HG03558 (cell line): ENCODE results near the gene CPB2.
A peak's percentile ranks its signal among the peaks of the same experiment; 100 is the strongest.

Source experiments
- ATAC-seq: cut with Tn5 transposase; IDR thresholded peaks from one replicate; pipeline ENCODE4 v1.9.1; 2021; ENCODE audit warnings: moderate number of reproducible peaks; ENCODE audit not compliant: unreplicated experiment; ENCODE audit errors: extremely low read depth

The CPB2 gene

DNA sequence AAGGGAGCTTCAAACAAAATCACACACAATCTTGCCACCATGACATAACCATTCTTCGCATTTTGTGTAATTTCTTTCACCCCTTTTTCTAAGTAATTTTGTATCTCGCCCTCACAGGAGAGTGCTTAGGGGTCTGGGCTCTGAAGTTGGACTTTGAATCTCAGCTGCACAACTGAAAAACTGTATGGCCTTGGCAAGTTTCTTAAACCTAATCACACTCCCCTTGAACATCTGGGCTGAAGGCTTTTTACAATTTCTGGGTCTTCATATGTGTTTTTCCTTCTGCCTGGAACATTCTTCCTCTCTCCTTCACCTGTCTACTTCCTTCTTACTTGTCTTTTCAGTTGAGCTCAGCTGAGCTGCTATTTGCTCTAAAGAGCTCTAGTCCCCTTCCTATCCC, 24.3 kb upstream of the CPB2 start:
- ATAC-seq, result no peak

DNA sequence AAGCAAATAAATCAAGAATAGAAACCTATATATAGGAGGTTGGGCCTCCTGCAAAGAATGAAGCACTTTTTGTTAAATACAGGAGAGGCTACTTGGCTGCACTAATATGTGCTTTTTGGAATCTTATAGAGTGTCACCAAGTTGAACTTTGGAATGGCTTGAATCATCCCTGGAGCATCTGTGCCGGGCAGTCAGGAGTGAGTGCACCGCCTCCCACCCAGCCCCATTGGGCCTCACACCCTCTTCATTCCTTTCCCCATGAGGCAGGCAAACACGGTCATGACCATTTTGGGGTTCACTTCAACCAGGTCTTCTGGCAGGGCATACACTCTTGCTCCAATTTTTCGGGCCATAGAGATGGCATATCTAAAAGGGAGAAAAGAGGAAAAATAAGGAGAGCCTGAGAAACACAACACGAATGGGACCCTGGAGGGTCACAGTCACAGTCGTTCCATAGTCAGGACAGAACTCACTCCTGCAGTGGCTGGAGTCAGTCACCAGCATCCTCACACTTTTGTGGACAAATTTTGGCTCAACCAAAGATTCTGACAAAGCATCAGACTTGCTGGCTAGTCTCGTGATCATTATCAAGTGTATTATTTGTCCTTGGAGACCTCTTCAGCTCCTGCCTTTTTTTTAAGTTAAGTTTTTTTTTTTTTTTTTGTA, 22.7 kb upstream of the CPB2 start:
- no peak for ATAC-seq

DNA sequence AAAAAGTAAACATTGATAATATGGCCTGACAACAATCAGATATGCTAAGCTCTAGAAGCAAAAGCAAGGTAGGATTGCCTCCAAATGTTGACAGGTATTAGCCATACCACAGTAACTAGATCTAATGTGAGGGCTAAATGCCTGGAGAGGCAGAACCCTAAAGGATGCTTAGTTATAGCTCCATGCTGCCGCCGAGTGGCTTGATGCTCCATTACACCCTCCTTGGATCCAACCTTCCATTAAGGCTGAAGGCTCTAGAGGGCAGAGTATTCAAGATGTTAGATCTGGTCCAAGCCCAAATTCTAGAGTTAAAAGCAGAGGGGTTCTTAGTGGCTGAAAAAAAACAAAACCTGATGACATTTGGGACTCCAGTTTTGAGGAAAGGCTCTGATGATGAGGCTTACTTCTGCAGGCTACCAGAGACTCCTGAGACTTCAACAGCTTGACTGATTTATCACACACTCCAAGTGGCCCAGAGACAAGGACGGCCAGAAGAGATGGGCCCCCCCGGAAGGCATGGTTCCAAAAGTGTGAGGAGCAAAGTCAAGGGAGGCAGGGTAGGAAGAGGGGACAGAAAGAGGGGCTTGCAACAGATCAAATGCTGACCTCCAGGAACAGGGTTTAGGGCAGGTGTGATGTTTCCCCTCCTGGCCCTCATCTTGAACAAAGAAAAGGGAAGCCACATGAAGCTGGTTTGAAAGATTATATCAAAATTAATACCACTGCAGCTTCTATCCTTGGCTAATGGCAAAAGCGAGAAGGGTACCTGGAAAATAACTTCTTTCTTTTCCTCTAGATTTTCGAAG, 21.9 kb upstream of the CPB2 start:
- ATAC-seq, result peak; percentile 58

DNA sequence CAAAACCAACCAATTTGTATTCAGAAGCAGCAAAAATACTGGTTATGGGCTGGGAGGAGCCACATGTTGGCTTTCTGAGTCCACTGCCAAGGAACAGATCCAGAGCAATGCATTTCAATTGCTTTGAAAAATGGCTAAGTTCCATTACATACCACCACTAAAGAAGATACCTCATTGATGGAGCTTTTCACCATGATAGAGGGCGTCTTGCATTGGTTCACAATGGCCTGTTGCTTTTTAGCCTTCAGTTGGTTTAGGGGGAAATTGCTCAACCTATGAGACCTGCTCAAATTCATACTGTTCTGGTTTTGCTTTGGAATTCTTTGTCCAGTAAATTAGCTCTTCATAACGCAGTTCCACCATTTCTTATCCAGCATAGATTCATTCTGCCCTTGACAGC, 21.2 kb upstream of the CPB2 start:
- no peak for ATAC-seq

DNA sequence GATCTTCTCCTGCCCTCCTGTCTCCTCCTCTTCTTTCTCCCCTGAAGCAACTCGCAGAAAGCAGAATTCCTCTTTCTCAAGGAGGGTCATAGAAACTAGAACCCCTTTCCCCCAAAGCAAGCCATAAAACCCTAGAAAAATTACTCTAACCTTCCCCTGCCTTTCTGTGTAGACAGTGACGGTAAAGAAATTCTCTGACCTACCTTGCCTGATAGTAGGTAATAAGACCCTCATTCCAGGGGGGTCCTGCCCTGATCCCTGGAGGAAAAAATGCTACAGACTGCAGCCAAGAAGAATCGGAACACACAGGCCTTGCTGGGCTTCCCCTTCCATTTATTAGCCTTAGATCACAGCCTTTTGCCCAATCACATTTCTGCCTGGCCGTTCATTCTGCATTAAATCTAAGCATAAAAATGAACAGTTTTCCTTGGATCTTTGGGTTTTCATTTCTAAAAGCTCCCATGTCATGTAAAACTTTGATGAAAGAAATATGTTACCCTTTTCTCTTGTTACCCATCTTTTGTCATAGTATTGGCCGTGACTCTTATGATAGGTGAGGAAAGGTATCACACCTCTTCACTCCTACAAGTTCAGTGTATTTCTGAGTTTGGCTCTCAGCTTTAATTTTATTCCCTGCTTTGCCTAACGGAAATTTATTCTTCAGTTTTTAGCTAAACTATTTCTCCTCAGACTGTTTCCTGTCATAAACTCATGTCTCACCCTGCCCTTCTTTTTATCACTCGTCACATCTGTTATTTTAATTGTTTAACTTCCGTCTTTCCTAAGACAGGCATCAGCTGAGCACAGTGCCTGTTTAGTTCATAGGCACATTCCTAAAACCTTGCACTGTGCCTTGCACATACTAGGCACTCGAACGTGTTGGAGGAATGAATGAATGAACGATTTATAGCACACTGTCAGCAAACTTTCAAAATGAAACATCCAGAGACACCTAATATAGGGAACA, 20.4 kb upstream of the CPB2 start:
- no peak for ATAC-seq

DNA sequence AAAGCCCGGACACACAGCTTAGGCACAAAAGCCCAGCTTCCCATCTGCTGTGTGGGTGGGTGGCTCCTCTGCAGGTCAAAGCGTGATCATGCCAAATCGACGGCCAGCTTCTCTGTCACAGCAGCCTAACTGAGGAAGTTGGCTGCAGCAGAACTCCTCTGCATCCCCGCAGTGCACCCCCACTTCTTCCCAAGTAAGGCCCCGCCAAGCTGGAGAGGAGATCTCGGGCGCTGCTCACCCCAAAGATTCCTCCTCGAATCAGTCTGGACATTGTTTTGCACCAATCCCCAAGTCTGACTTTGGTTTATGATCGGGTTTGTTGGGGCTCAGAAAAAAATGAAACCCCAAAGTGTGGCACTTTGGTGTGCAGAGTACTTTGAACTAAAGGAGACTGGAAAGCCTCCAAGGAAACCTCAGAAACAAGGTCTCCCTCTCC, 19.7 kb upstream of the CPB2 start:
- ATAC-seq, result no peak

DNA sequence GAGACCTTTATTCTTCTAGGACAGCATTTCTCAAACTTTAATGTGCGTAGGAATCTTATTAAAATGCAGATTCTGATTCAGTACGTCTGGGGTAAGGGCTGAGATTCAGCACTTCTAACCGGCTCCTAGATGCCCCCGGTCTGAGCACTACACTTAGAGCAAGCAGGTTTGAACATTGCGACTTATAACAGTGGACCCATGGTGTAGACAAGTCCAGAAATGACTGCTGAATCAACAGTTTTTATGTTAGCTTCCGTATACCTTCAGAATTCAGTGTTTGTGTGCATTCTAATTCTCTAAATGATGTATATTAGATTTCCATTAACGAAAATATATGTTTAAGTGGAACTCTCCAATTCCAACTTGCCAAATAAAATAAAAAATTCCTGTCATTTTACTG, 17.5 kb upstream of the CPB2 start:
- no peak for ATAC-seq

DNA sequence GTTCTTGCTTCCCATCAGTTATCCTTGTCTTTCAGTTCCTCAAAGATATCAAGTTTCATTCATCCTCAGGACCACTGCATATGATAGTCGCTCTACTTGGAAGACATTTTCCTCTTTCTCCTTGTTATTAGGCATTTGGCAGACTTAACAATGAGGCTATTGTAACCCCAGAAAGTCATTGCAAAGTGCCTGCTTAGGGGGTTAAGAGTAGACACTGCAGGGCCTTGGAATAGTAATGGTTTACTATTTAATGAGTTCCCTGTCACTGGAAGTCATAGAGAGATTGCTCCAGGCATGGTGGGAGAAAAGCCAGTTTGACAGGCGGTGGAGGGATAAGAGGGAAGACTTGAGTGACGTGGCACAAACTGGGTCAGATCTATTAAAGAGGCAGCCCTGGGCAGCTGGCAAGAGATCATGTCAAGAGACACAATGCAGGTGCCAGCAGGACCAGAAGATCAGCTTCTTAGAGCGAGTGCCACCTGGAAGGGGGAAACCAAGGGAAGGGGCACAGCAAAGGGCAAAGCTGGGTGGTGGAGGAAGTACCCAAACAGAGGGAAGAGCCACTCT, 16.8 kb upstream of the CPB2 start:
- ATAC-seq, result no peak

DNA sequence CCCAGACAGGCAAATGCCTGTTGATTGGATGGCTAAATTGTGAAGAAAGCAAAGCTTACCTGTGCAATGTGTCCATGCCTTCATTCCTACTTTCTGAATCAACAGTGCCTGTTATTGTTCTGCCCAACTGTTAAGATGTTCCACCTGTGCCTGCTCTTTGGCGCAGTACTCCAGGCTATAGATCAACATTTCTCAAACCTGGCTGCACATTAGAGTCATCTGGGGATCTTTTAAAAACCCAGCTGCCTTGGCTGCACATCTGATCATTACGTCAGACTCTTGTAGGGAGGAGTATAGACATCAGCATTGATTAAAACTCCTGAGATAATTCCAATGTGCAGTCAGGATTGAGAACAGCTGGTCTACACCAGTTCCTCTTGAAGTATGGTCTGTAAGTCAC, 16.2 kb upstream of the CPB2 start:
- no peak for ATAC-seq

DNA sequence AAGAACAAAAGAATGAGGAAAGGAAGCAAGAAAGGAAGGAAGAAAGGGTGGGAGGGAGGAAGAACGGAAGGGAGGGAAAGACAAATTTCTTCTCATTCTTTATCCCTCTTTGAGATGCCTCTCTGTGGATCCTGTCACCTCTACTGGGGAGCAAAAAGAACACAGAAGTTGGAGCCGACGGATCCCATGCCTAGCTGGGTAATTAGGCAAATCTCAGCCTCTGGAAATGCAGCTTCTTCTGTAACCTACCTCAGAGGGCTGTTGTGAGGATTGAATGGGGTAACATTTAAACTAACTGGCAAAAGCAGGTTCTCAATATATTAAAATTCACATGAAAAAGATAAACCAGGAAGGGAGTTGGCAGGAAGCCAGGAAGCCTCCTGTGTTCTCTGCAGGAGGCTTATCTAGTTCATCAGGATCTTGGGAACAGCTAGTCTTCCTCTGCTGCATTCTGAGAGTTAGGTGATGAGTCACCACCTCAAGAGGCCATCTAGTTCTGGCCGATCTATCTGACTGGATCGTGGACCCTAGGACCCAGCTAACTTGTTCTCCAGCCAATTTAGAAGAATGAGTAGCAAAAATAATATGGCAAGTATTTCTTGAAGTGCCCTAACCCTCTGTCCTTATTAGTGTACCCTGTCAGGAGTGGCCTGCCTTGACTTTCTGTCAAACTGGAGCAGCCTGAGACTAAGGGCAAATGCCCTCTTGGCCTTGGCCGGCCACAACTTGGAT, 15.2 kb upstream of the CPB2 start:
- ATAC-seq, result no peak

DNA sequence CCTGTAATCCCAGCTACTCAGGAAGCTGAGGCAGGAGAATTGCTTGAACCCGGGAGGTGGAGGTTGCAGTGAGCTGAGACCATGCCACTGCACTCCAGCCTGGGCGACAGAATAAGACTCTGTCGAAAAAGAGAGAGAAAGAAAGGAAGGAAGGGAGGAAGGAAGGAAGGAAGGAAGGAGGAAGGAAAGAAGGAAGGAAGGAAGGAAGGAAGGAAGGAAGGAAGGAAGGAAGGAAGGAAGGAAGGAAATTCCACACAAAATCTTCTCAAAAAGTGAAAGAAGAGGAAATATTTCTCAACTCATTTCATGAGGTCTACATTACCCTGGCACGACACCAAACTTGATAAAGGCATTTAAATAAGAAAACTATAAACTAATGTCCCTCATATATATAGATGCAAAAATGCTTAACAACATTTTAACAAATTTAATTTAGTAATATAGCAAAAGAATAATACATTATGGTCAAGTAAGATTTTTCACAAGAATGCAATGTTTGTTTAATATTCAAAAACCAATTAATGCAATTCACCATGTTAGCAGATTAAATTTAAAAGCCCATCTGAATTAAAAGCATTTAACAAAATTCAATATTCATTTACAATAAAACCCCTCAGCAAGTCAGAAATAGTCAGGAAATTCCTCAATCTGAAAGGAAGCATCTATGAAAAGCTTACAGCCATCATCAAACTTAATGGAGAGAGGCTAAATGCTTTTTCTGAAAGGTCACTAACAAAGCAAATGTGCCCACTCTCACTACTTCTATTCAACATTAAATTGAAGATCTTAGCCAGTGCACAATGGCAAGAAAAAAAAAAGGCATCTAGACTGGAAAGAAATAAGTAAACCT, 12.0 kb upstream of the CPB2 start:
- ATAC-seq, result no peak

DNA sequence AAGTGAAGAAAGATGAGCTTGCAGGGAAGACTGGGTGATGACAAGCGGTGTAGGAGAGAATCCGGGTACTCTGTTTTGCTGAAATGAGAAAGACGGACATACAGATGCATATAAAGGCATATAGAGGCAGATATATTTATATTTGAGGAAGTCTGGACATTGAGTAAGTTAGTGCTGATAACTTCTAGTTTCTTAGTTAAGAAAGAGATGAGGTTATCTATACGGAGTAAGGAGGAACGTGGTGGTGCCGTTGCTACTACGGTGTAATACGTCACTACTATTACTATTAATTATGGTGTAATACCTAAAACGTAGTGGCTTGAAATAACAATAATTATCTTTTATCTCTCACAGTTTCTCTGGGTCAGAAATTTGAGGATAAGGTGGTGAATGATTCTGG, 9.8 kb upstream of the CPB2 start:
- ATAC-seq, result no peak

DNA sequence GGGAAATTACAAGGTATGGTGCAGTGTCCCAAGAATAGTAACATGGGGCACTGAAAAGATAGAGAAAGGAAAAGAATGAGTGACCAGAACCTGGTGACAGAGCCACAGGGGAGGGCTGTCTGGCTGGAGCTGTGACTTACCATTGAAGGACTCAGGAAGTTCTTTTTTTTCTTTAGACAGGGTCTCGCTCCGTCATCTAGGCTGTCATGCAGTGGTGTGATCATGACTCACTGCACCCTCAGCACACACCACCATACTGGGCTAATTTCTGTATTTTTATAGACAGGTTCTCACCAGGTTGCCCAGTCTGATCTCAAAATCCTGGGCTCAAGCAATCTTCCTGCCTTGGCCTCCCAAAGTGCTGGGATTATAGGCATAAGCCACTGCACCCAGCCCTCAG, 8.8 kb upstream of the CPB2 start:
- no peak for ATAC-seq

DNA sequence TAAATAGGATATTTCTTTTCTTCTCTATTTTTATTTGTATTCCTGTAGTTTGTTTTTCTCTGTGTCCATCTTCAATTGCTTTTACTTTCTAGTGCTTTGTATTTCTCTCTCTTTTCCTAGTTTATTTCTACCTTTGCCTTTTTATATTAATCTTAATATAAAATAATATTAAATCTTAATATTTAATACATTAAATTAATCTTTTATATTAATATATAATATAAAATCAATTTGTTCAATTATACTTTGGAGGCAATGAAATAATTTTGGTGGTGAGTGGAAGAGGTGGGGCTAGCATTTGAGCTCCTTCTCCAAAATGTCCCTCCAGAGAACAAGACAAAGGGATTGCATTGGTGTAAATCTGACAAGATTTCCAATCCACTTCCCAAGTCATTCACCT, 6.3 kb upstream of the CPB2 start:
- ATAC-seq, result no peak

DNA sequence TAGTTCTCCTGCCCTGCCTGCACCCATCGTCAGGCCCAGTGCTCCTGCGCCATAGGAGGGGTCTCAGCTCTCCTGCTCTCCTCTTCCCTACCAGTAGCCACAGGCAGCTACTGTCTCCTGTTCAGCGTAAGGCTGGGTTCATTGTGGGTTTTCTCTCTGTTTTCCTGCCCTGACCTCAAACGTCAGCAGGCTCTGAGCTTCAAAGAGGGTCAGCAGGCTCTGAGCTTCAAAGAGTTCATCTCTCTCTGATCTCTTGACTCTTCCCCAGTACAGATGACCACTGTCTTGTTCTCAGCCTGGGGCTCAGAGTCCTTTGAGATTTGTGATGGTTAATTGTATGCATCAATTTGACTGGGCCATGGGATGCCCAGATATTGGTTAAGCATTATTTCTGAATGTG, 4.6 kb upstream of the CPB2 start:
- no peak for ATAC-seq

DNA sequence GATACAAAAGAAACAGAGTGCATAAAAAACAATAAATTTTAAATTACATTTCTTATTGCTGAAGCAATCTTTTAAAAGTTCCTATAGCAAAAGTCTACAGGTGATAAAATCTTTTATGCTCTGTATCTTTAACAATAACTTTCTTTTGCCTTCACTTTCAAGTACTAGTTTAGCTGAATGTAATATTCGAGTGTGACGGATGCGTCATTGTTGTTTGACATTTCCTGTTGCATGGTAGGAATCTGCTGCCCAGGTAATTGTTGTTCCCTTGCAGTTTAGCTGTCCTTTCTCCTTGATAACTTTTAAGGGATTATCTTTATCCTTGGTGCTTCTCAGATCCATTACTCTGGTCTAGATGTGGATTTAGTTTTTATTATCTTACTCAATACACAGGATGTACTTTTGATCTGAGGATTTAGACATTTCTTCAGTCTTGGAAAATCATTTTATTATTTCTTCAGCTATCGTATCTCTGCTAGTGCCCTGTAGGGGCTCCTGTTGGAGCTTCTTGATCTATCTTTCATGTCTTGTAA, 2.1 kb upstream of the CPB2 start:
- no peak for ATAC-seq

DNA sequence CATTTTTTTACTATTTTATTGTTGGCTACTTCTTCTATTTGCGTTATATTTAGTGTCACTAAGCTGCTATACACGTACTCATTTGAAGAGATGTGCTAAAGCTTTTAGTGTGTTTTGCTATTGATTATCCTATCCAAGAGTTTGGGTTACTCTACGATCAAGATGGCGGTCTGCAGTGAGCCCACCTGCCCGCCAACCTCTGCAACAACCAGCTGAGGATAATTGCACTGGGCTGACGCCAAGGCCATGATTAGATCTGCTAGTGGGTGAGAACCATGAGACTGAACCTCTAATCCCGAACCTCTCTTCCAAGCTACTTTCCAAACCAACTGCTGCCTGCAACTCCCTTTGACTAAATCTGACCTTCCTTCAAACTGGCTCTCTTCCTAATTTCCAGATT, 1.8 kb downstream of the CPB2 start:
- ATAC-seq, result no peak

DNA sequence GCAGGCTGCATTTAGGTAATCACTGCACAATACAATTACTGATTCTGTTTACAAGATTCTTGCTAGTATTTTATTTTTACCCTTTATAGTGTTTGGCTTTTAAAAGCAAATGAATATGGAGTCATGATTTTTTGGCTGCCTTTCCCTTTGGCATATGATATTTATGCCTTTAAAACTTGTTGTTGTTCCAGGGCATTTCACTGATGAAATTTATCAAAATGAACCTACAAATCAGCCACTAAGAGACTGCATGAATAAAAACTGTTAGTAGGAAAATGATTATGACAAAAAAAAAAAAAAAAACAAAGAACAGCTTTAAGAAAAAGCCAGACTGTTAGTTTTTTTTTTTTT, 2.6 kb downstream of the CPB2 start:
- ATAC-seq, result no peak
